ENCODE measurements around the gene HOXC13. TPM values are rescaled to one million over a fixed set of nuclear protein-coding genes. Genes with fewer than 3 reads are reported as not detected.

The HOXC13 gene
- total RNA-seq, 3 donors from 2014 or later (not counting 1 experiment from before 2014, with no cell fraction given): not detected

- Mint-ChIP-seq H3K36me3 (no peaks in the 10 kb centered on the region), H3K27ac (no peak overlapping the region), H3K4me1 (no peaks in the 10 kb centered on the region), H3K9me3 (no peaks in the 10 kb centered on the region), H3K4me3 (no peak overlapping the region), H3K27me3 (ENCODE audit: low read depth in 2 of 2) (peaks cover 62 to 83% of the 10 kb centered on the region in 2 donors)
- intact Hi-C loops (cut with micrococcal nuclease): no loop called here
- Histone ChIP-seq H3K36me3 (ENCODE audit: control insufficient read depth, insufficient read depth, low read length) (no peaks in the 10 kb centered on the region), H3K4me1 (ENCODE audit: control insufficient read depth, insufficient read depth, low read length) (peaks cover 5% of the 10 kb centered on the region), H3K27ac (ENCODE audit: low read length) (no peak overlapping the region), H3K4me3 (ENCODE audit: low read length) (no peak overlapping the region), H3K9me3 (ENCODE audit: control insufficient read depth, insufficient read depth, low read length) (no peaks in the 10 kb centered on the region), H3K27me3 (ENCODE audit: control insufficient read depth, insufficient read depth, low read length) (peaks cover 50% of the 10 kb centered on the region)
- WGBS (ENCODE audit: insufficient coverage): 65% methylated on average over 1 of the region's 2 CpGs
- no peak for TF ChIP-seq CTCF (IDR thresholded peaks at IDR 0.05)
- ATAC-seq (no peak), DNase-seq (no peak)
Measured at GRCh38 chr12:53924521-53925405, 13.9 kb upstream of the HOXC13 start.

GRCh38 chr12:53927220-53928029 lies 11.2 kb upstream of the HOXC13 start:
- no peak for TF ChIP-seq CTCF (IDR thresholded peaks at IDR 0.05)
- H3K4me3 Mint-ChIP-seq: no peak overlapping the region
- peaks cover 5% of the 10 kb centered on the region for H3K4me1 ChIP-seq (ENCODE audit: control insufficient read depth, insufficient read depth, low read length)
- H3K27ac ChIP-seq (ENCODE audit: low read length): no peak overlapping the region
- intact Hi-C loops (cut with micrococcal nuclease): no loop called here
- H3K4me3 ChIP-seq (ENCODE audit: low read length): no peak overlapping the region
- ATAC-seq: no peak
- no peak for DNase-seq
- H3K9me3 ChIP-seq (ENCODE audit: control insufficient read depth, insufficient read depth, low read length): no peaks in the 10 kb centered on the region
- no peaks in the 10 kb centered on the region for H3K36me3 Mint-ChIP-seq
- peaks cover 69% of the 10 kb centered on the region for H3K27me3 ChIP-seq (ENCODE audit: control insufficient read depth, insufficient read depth, low read length)
- no peaks in the 10 kb centered on the region for H3K9me3 Mint-ChIP-seq
- H3K36me3 ChIP-seq (ENCODE audit: control insufficient read depth, insufficient read depth, low read length): no peaks in the 10 kb centered on the region
- H3K4me1 Mint-ChIP-seq: no peaks in the 10 kb centered on the region
- H3K27me3 Mint-ChIP-seq (ENCODE audit: low read depth in 2 of 2): peaks cover 68 to 95% of the 10 kb centered on the region in 2 donors
- WGBS (ENCODE audit: insufficient coverage): 9% methylated on average over 40 of the region's 45 CpGs
- H3K27ac Mint-ChIP-seq: no peak overlapping the region

- intact Hi-C loops (cut with micrococcal nuclease): no loop called here
- Mint-ChIP-seq H3K4me3 (no peak overlapping the region), H3K9me3 (no peaks in the 10 kb centered on the region), H3K36me3 (no peaks in the 10 kb centered on the region), H3K27me3 (ENCODE audit: low read depth in 2 of 2) (peaks cover 71 to 96% of the 10 kb centered on the region in 2 donors), H3K4me1 (no peaks in the 10 kb centered on the region), H3K27ac (no peak overlapping the region)
- ATAC-seq (no peak), DNase-seq (no peak)
- Histone ChIP-seq H3K27ac (ENCODE audit: low read length) (no peak overlapping the region), H3K4me1 (ENCODE audit: control insufficient read depth, insufficient read depth, low read length) (peaks cover 5% of the 10 kb centered on the region), H3K4me3 (ENCODE audit: low read length) (no peak overlapping the region), H3K9me3 (ENCODE audit: control insufficient read depth, insufficient read depth, low read length) (no peaks in the 10 kb centered on the region), H3K27me3 (ENCODE audit: control insufficient read depth, insufficient read depth, low read length) (peaks cover 74% of the 10 kb centered on the region), H3K36me3 (ENCODE audit: control insufficient read depth, insufficient read depth, low read length) (no peaks in the 10 kb centered on the region)
- TF ChIP-seq CTCF (IDR thresholded peaks at IDR 0.05): no peak
- WGBS (ENCODE audit: insufficient coverage): 9% methylated on average over 31 of the region's 31 CpGs
Measured at GRCh38 chr12:53928054-53928835, 10.4 kb upstream of the HOXC13 start.

Data from natural killer cell (primary cell).